ENCODE results near the gene BABAM2.
"Not testable (repeated sequence)": the region's sequence is repeated elsewhere in the genome, so short reads cannot be mapped to it uniquely, and the experiment has no call there.

Gene BABAM2

GRCh38 chr2:28250006-28250405, 359.5 kb downstream of the BABAM2 start:
- no peak for DNase-seq (ENCODE audit: low spot score)

- no peak for DNase-seq (ENCODE audit: low spot score)
These were observed 360.8 kb downstream of the BABAM2 start for GRCh38 chr2:28251337-28251736.

- DNase-seq (ENCODE audit: low spot score): no peak
These were observed 361.8 kb downstream of the BABAM2 start for GRCh38 chr2:28252311-28252710.

GRCh38 chr2:28253543-28253942, 363.0 kb downstream of the BABAM2 start:
- no peak for DNase-seq (ENCODE audit: low spot score)

- DNase-seq (ENCODE audit: low spot score): not testable (repeated sequence)
These were observed 364.7 kb downstream of the BABAM2 start for GRCh38 chr2:28255231-28255630.

GRCh38 chr2:28257182-28257581, 366.7 kb downstream of the BABAM2 start:
- DNase-seq (ENCODE audit: low spot score): no peak

- DNase-seq (ENCODE audit: low spot score): not testable (repeated sequence)
These were observed 368.7 kb downstream of the BABAM2 start for GRCh38 chr2:28259226-28259625.

- DNase-seq (ENCODE audit: low spot score): no peak
These were observed 373.2 kb downstream of the BABAM2 start for GRCh38 chr2:28263690-28264089.

GRCh38 chr2:28267282-28267681, 376.8 kb downstream of the BABAM2 start:
- no peak for DNase-seq (ENCODE audit: low spot score)

GRCh38 chr2:28268386-28268785, 377.9 kb downstream of the BABAM2 start:
- no peak for DNase-seq (ENCODE audit: low spot score)

GRCh38 chr2:28269019-28269784, 378.7 kb downstream of the BABAM2 start:
- DNase-seq (ENCODE audit: low spot score): no peak

- DNase-seq (ENCODE audit: low spot score): no peak
These were observed 380.1 kb downstream of the BABAM2 start for GRCh38 chr2:28270456-28271152.

GRCh38 chr2:28271231-28271918, 380.8 kb downstream of the BABAM2 start:
- DNase-seq (ENCODE audit: low spot score): no peak

- no peak for DNase-seq (ENCODE audit: low spot score)
These were observed 381.4 kb downstream of the BABAM2 start for GRCh38 chr2:28271919-28272250.

GRCh38 chr2:28273751-28274150, 383.2 kb downstream of the BABAM2 start:
- no peak for DNase-seq (ENCODE audit: low spot score)

- DNase-seq (ENCODE audit: low spot score): no peak
These were observed 384.6 kb downstream of the BABAM2 start for GRCh38 chr2:28274911-28275685.

- DNase-seq (ENCODE audit: low spot score): no peak
These were observed 385.6 kb downstream of the BABAM2 start for GRCh38 chr2:28276076-28276618.

- no peak for DNase-seq (ENCODE audit: low spot score)
These were observed 386.3 kb downstream of the BABAM2 start for GRCh38 chr2:28276807-28277206.

- DNase-seq (ENCODE audit: low spot score): no peak
These were observed 386.9 kb downstream of the BABAM2 start for GRCh38 chr2:28277466-28277865.

- no peak for DNase-seq (ENCODE audit: low spot score)
These were observed 388.8 kb downstream of the BABAM2 start for GRCh38 chr2:28279371-28279770.

GRCh38 chr2:28280619-28281018, 390.1 kb downstream of the BABAM2 start:
- DNase-seq (ENCODE audit: low spot score): no peak

GRCh38 chr2:28281739-28282138, 391.2 kb downstream of the BABAM2 start:
- DNase-seq (ENCODE audit: low spot score): no peak
